HepG2 (cell line): ENCODE measurements around the gene ZNF154. TPM values are rescaled to one million over a fixed set of nuclear protein-coding genes. Genes with fewer than 3 reads are reported as not detected.

ENCODE experiments used
- HMGA1 ChIP-seq: sonication (generic); formaldehyde crosslinking; conservative IDR thresholded peaks from 2 replicates; pipeline ENCODE4 v1.4.0; 2020; ENCODE audit warnings: missing genetic modification reagents
- HOXA3 ChIP-seq: sonication (generic); formaldehyde crosslinking; IDR thresholded peaks from 2 replicates; pipeline ENCODE4 v1.5.0; 2020; ENCODE audit warnings: missing genetic modification reagents
- JDP2 ChIP-seq: sonication (generic); formaldehyde crosslinking; IDR thresholded peaks from 2 replicates; pipeline ENCODE4 v1.8.1; 2022; ENCODE audit warnings: missing genetic modification reagents, borderline replicate concordance
- NBN ChIP-seq: fragments of 450-650 bp; conservative IDR thresholded peaks from 2 replicates; pipeline ENCODE4 v1.6.1; 2017
- RBAK ChIP-seq: sonication (generic); formaldehyde crosslinking; IDR thresholded peaks from 2 replicates; pipeline ENCODE4 v1.5.1; 2020; ENCODE audit warnings: mild to moderate bottlenecking, missing genetic modification reagents
- SIN3B ChIP-seq: fragments of 150-350 bp; IDR thresholded peaks from 2 replicates; pipeline ENCODE4 v1.6.1; 2014; ENCODE audit warnings: low read length
- TCF7L2 ChIP-seq: IDR thresholded peaks from 2 replicates; pipeline ENCODE4 v1.6.1; 2011; ENCODE audit warnings: mild to moderate bottlenecking, low read depth, low read length, moderate library complexity
- ZBTB3 ChIP-seq: sonication (generic); formaldehyde crosslinking; IDR thresholded peaks from 2 replicates; pipeline ENCODE4 v1.4.0; 2020; ENCODE audit warnings: low read depth, mild to moderate bottlenecking, moderate library complexity, missing genetic modification reagents, borderline replicate concordance
- ZC3H13 ChIP-seq: sonication (generic); formaldehyde crosslinking; IDR thresholded peaks from 2 replicates; pipeline ENCODE4 v1.8.1; 2023; ENCODE audit warnings: mild to moderate bottlenecking, missing genetic modification reagents, moderate library complexity
- ZFYVE20 ChIP-seq: sonication (generic); formaldehyde crosslinking; IDR thresholded peaks from 2 replicates; pipeline ENCODE4 v1.8.0; 2023; ENCODE audit warnings: low read depth, mild to moderate bottlenecking, moderate library complexity, missing genetic modification reagents, borderline replicate concordance
- ZNF180 ChIP-seq: sonication (generic); formaldehyde crosslinking; IDR thresholded peaks from 2 replicates; pipeline ENCODE4 v1.4.0; 2020; ENCODE audit warnings: low read depth, missing genetic modification reagents, borderline replicate concordance
- ZNF253 ChIP-seq: sonication (generic); formaldehyde crosslinking; IDR thresholded peaks from 2 replicates; pipeline ENCODE4 v1.8.0; 2022; ENCODE audit warnings: mild to moderate bottlenecking, missing genetic modification reagents, borderline replicate concordance
- ZNF282 ChIP-seq: fragments of 450-650 bp; IDR thresholded peaks from 2 replicates; pipeline ENCODE4 v1.6.1; 2018; ENCODE audit not compliant: partially characterized antibody
- ZNF510 ChIP-seq: sonication (generic); formaldehyde crosslinking; IDR thresholded peaks from 2 replicates; pipeline ENCODE4 v1.4.0; 2020; ENCODE audit warnings: low read depth, mild to moderate bottlenecking, missing genetic modification reagents
- ZNF563 ChIP-seq: sonication (generic); formaldehyde crosslinking; IDR thresholded peaks from 2 replicates; pipeline ENCODE4 v1.8.0; 2022; ENCODE audit warnings: mild to moderate bottlenecking, moderate library complexity, missing genetic modification reagents
- ZNF777 ChIP-seq: sonication (generic); formaldehyde crosslinking; IDR thresholded peaks from 2 replicates; pipeline ENCODE4 v1.4.0; 2020; ENCODE audit warnings: missing genetic modification reagents
- polyA plus RNA-seq, 8 experiments: library from polyadenylated mRNA; depleted of rRNA in 3 of 8; stranded (reverse) in 7 of 8; unstranded in 1 of 8; fragments of >200 nt; fragmentation: Illumina TruSeq in 4 of 8; extraction: Trizol in 4 of 8; gene quantifications; 2 replicates each; pipeline versions ENCODE4 v1.2.1 to v1.2.3, GENCODE V29; 2011 to 2016; ENCODE audit warnings: low read depth in 4 of 8, missing spikeins in 1 of 8, mixed read lengths in 1 of 8; ENCODE audit not compliant: insufficient read depth in 1 of 8
- total RNA-seq, 5 experiments: library from RNA; depleted of rRNA; stranded (reverse); fragments of >200 nt; fragmentation: Illumina TruSeq; extraction: Trizol; gene quantifications; 2 replicates each; pipeline ENCODE4 v1.2.3, GENCODE V29; 2016; ENCODE audit warnings: low read depth in 1 of 5
- TF ChIP-seq, protein P1 (sequence below): sonication (generic); formaldehyde crosslinking; IDR thresholded peaks from 2 replicates; pipeline ENCODE4 v1.4.0; 2020; ENCODE audit warnings: missing genetic modification reagents, borderline replicate concordance
- TF ChIP-seq, protein P2 (sequence below): sonication (generic); formaldehyde crosslinking; IDR thresholded peaks from 2 replicates; pipeline ENCODE4 v1.5.0; 2020; ENCODE audit warnings: missing genetic modification reagents
- TF ChIP-seq, protein P3 (sequence below): sonication (generic); formaldehyde crosslinking; IDR thresholded peaks from 2 replicates; pipeline ENCODE4 v1.5.0; 2020; ENCODE audit warnings: missing genetic modification reagents, mild to moderate bottlenecking, borderline replicate concordance
- TF ChIP-seq, protein P4 (sequence below): sonication (generic); formaldehyde crosslinking; IDR thresholded peaks from 2 replicates; pipeline ENCODE4 v1.8.1; 2023; ENCODE audit warnings: missing genetic modification reagents, inconsistent platforms, borderline replicate concordance
- TF ChIP-seq, protein P5 (sequence below): sonication (generic); formaldehyde crosslinking; IDR thresholded peaks from 2 replicates; pipeline ENCODE4 v1.4.0; 2020; ENCODE audit warnings: missing genetic modification reagents

ZNF154 gene
- total and polyA plus RNA-seq, 2 of the 13 experiments (the other 11 are each of a cell fraction or from before 2014, with no cell fraction given): not detected

DNA sequence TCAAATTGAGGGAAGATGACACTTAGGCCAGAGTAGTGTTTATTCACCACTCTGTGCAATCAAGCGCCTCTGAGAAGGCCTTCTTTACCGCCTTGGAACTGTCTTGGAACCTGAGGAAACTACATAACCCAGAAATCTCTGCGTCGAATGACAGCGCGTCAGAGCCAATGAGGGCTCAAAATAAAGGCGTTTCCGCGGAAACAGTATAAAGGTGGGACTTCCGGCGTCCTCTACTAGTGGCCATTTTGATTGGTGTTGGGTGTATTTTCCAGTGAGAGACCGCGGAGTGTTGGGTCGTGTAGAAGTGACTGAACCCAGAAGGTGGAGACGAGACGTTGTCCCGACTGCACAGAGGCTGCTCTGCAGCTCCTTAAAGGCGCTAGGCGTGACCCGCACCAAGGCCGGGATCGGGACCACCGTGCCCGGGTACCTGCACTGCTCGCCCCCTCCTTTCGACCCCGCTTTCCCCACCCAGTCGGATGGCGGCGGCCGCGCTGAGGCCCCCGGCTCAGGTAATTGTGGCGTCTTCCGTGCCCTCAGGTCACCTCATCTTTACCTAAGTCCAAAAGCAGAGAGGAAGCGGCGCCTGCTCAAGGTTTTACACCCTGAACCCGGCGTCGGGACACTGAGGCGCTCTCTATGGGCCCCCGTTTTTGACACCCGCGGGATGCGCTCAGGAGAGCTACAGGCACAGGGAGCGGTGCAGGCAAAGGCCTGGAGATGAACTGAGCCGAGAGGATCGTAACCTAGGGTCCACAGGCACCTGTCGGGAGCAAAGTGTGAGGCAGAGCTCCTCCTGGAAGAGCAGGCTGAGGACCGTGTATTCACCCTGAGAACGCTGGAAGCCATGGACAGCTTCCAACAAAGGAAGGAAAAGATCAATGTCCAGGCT is 37.8 kb upstream of the ZNF154 start, which contains the start of gene ZNF776 (continued):
- TF ChIP-seq, protein P1, sequence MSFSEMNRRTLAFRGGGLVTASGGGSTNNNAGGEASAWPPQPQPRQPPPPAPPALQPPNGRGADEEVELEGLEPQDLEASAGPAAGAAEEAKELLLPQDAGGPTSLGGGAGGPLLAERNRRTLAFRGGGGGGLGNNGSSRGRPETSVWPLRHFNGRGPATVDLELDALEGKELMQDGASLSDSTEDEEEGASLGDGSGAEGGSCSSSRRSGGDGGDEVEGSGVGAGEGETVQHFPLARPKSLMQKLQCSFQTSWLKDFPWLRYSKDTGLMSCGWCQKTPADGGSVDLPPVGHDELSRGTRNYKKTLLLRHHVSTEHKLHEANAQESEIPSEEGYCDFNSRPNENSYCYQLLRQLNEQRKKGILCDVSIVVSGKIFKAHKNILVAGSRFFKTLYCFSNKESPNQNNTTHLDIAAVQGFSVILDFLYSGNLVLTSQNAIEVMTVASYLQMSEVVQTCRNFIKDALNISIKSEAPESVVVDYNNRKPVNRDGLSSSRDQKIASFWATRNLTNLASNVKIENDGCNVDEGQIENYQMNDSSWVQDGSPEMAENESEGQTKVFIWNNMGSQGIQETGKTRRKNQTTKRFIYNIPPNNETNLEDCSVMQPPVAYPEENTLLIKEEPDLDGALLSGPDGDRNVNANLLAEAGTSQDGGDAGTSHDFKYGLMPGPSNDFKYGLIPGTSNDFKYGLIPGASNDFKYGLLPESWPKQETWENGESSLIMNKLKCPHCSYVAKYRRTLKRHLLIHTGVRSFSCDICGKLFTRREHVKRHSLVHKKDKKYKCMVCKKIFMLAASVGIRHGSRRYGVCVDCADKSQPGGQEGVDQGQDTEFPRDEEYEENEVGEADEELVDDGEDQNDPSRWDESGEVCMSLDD (CRISPR knock-in tag): peak; percentile 57; the same call in 1 of the 2 replicates
- no peak for TF ChIP-seq SIN3B
- no peak for TF ChIP-seq ZNF510 (CRISPR knock-in tag)
- TF ChIP-seq, protein P2, sequence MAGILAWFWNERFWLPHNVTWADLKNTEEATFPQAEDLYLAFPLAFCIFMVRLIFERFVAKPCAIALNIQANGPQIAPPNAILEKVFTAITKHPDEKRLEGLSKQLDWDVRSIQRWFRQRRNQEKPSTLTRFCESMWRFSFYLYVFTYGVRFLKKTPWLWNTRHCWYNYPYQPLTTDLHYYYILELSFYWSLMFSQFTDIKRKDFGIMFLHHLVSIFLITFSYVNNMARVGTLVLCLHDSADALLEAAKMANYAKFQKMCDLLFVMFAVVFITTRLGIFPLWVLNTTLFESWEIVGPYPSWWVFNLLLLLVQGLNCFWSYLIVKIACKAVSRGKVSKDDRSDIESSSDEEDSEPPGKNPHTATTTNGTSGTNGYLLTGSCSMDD (CRISPR knock-in tag): no peak
- TF ChIP-seq ZNF777 (CRISPR knock-in tag): no peak
- peak; percentile 90 for TF ChIP-seq HOXA3 (CRISPR knock-in tag)
- no peak for TF ChIP-seq ZNF282
- TF ChIP-seq NBN: no peak
- no peak for TF ChIP-seq ZNF563 (CRISPR knock-in tag)
- TF ChIP-seq, protein P3, sequence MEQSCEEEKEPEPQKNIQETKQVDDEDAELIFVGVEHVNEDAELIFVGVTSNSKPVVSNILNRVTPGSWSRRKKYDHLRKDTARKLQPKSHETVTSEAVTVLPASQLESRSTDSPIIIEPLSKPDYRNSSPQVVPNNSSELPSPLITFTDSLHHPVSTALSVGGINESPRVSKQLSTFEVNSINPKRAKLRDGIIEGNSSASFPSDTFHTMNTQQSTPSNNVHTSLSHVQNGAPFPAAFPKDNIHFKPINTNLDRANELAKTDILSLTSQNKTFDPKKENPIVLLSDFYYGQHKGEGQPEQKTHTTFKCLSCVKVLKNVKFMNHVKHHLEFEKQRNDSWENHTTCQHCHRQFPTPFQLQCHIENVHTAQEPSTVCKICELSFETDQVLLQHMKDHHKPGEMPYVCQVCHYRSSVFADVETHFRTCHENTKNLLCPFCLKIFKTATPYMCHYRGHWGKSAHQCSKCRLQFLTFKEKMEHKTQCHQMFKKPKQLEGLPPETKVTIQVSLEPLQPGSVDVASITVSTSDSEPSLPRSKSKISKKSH (CRISPR knock-in tag): peak; percentile 50; the same call in 1 of the 2 replicates
- TF ChIP-seq ZNF180 (CRISPR knock-in tag): no peak
- TF ChIP-seq TCF7L2: no peak
- no peak for TF ChIP-seq ZNF253 (CRISPR knock-in tag)
- no peak for TF ChIP-seq RBAK (CRISPR knock-in tag)
- TF ChIP-seq ZC3H13: no peak
- TF ChIP-seq JDP2 (CRISPR knock-in tag): no peak
- TF ChIP-seq, protein P4, sequence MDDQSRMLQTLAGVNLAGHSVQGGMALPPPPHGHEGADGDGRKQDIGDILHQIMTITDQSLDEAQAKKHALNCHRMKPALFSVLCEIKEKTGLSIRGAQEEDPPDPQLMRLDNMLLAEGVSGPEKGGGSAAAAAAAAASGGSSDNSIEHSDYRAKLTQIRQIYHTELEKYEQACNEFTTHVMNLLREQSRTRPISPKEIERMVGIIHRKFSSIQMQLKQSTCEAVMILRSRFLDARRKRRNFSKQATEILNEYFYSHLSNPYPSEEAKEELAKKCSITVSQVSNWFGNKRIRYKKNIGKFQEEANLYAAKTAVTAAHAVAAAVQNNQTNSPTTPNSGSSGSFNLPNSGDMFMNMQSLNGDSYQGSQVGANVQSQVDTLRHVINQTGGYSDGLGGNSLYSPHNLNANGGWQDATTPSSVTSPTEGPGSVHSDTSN (CRISPR knock-in tag): 0 out of 2 replicates have a peak, but pooled peaks have one; percentile 61
- no peak for TF ChIP-seq ZFYVE20 (CRISPR knock-in tag)
- no peak for TF ChIP-seq ZBTB3 (CRISPR knock-in tag)
- no peak for TF ChIP-seq HMGA1
- TF ChIP-seq, protein P5, sequence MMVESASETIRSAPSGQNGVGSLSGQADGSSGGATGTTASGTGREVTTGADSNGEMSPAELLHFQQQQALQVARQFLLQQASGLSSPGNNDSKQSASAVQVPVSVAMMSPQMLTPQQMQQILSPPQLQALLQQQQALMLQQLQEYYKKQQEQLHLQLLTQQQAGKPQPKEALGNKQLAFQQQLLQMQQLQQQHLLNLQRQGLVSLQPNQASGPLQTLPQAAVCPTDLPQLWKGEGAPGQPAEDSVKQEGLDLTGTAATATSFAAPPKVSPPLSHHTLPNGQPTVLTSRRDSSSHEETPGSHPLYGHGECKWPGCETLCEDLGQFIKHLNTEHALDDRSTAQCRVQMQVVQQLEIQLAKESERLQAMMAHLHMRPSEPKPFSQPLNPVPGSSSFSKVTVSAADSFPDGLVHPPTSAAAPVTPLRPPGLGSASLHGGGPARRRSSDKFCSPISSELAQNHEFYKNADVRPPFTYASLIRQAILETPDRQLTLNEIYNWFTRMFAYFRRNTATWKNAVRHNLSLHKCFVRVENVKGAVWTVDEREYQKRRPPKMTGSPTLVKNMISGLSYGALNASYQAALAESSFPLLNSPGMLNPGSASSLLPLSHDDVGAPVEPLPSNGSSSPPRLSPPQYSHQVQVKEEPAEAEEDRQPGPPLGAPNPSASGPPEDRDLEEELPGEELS: peak; percentile 27; the same call in 1 of the 2 replicates
